Tibial nerve (tissue), 3 donors: ENCODE results near the gene APOH.

Experiments used
- CTCF ChIP-seq, 5 experiments: fragments of 200-600 bp in 3 of 5; fragments of 450-650 bp in 2 of 5; sonication (generic) in 3 of 5; IDR thresholded peaks; one replicate each; pipeline ENCODE4 v1.5.1; 2016 to 2019; ENCODE audit warnings: antibody characterized with exemption in 5 of 5, mild to moderate bottlenecking in 3 of 5, moderate library complexity in 2 of 5
- POLR2A ChIP-seq, 2 donors: fragments of 450-650 bp; IDR thresholded peaks; one replicate each; pipeline ENCODE4 v1.6.1; 2017; ENCODE audit warnings: antibody characterized with exemption in 2 of 2, mild to moderate bottlenecking in 2 of 2, moderate library complexity in 2 of 2

DNA sequence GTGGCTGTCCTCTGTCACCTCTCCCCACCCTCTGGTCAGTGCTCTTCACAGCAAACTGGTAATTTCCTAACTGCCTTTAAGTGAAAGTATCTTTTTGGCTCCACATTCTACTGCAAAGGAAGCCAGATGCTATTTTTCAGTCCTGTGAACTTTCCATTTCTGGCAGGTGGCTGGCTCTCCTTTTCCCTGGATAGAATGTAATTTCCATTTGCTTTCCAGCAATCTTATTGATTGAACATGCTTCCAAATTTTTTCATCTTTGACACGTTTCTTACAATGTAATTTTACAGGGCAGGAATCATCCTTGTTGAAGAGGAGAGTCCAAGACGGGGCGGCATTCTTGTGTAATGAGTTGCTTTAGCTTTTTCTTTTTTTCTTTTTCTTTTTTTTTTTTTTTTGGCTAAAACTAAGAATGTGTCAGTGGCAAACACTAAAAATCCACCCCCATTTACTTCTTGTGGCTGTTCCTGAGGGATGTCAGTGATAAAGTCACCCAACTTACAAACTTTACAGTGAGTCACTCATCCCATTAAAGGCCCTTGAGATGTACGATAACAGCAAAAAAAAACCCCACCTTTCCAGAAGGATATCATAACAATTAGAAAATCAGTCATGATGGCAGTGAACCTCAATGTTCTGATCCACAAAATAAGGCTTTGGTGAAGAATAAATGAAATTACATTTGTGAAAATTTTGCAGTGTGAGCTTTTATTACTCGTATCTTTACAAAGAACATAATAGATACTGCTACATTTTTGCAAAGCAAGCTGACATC lies 43.8 kb upstream of the APOH start:
- TF ChIP-seq CTCF (IDR thresholded peaks at IDR 0.05) = no peak
- TF ChIP-seq POLR2A (IDR thresholded peaks at IDR 0.05) = no peak
